ENCODE data around the gene GPR84. TPM values are rescaled to one million over a fixed set of nuclear protein-coding genes. Genes with fewer than 3 reads are reported as not detected.

GPR84 gene
- total and polyA plus RNA-seq, 2 of the 8 experiments (the other 6 are each of a cell fraction or from before 2014, with no cell fraction given) = 0.09 TPM; not detected in 1

- H2BK20ac ChIP-seq (ENCODE audit: low read length) = no peak overlapping the region
- peak; percentile 42 for FAIRE-seq
- no peak overlapping the region; the same call in 1 of the 2 replicates for H3K18ac ChIP-seq (ENCODE audit: extremely low read depth, low read length)
- no peak overlapping the region for H2BK120ac ChIP-seq (replicated peaks; ENCODE audit: low read depth, low read length)
- peaks cover 0 to 4% of the 10 kb centered on the region in 2 experiments for H4K20me1 ChIP-seq (replicated peaks in 1 of 2; ENCODE audit: control insufficient read depth in 1 of 2, insufficient read depth in 2 of 2, low read length in 2 of 2)
- H3K27ac ChIP-seq (ENCODE audit: low read depth, low read length) = no peak overlapping the region
- no peaks in the 10 kb centered on the region for H3K79me2 ChIP-seq (ENCODE audit: control insufficient read depth in 1 of 2, insufficient read depth in 2 of 2, low read length in 2 of 2)
- no peak overlapping the region for H3K4me2 ChIP-seq (ENCODE audit: insufficient read depth in 1 of 2, low read depth in 2 of 2, low read length in 2 of 2)
- no peak overlapping the region; the same call in 1 of the 2 replicates for H2BK12ac ChIP-seq (ENCODE audit: low read depth, low read length)
- peaks cover 0 to 4% (median 0%) of the 10 kb centered on the region in 4 experiments; a peak in 2 of 7 replicates for H3K27me3 ChIP-seq (replicated peaks in 1 of 4; ENCODE audit: control insufficient read depth in 3 of 4, extremely low read depth in 1 of 4, insufficient read depth in 3 of 4, low read length in 3 of 4)
- no peak overlapping the region for H2AK5ac ChIP-seq (ENCODE audit: low read depth, low read length)
- 27% methylated on average over 4 of the region's 4 CpGs; no CpG with 5 or more reads in 1 of the 2 experiments for WGBS, 2 experiments (ENCODE audit: extremely low coverage in 1 of 2, insufficient coverage in 1 of 2, insufficient read length in 1 of 2, insufficient replicate concordance in 2 of 2, low coverage in 1 of 2, low lambda C conversion rate in 2 of 2, missing lambda C conversion rate in 1 of 2)
- no peaks in the 10 kb centered on the region for H3K9me3 ChIP-seq (ENCODE audit: insufficient read depth in 2 of 2, low read depth in 1 of 2, low read length in 1 of 2)
- H2BK5ac ChIP-seq (ENCODE audit: low read depth, low read length) = no peak overlapping the region
- no peak overlapping the region; a peak in 1 of 8 replicates for H3K4me3 ChIP-seq (ENCODE audit: extremely low read depth in 1 of 4, insufficient read depth in 2 of 4, low read depth in 3 of 4, low read length in 4 of 4)
- no peak overlapping the region for H4K5ac ChIP-seq (ENCODE audit: insufficient read length, low read depth, low read length)
- no peak overlapping the region for H4K8ac ChIP-seq (ENCODE audit: extremely low read depth, insufficient read depth, low read length)
- no peaks in the 10 kb centered on the region for H3K79me1 ChIP-seq (ENCODE audit: low read depth, low read length)
- ChIA-PET POLR2A (ENCODE audit: partially characterized antibody) (interaction anchor here (0.8 kb wide), 2 partner anchors 113 to 114 kb away, joined by 3 read pairs; partner anchors contain the start of gene HNRNPA1), CTCF (ENCODE audit: partially characterized antibody) (interaction anchor here (0.6 to 5.5 kb wide), 15 partner anchors 7 to 173 kb away, joined by 3 to 110 read pairs (median 7); partner anchors contain the start of gene ZNF385A)
- no peak overlapping the region for H3K14ac ChIP-seq (ENCODE audit: insufficient read length)
- DNase-seq (ENCODE audit: low read depth in 1 of 2, low spot score in 2 of 2) = peak in 1 of 2 experiments; percentile 86
- no peak overlapping the region for H2AFZ ChIP-seq (ENCODE audit: low read length)
- H3K36me3 ChIP-seq (ENCODE audit: control insufficient read depth in 2 of 4, insufficient read depth in 4 of 4, low read length in 3 of 4) = peaks cover 3 to 9% (median 6%) of the 10 kb centered on the region in 4 experiments; a peak in 4 of 8 replicates
- no peak overlapping the region for H3K56ac ChIP-seq (replicated peaks; ENCODE audit: insufficient read length, low read depth, low read length)
- no peak overlapping the region for H3K9ac ChIP-seq (replicated peaks in 1 of 4; ENCODE audit: extremely low read depth in 1 of 4, low read depth in 3 of 4, low read length in 3 of 4)
- H4K91ac ChIP-seq (replicated peaks; ENCODE audit: insufficient read length, low read length) = no peak overlapping the region
- H3K4ac ChIP-seq (replicated peaks; ENCODE audit: insufficient read length, low read depth, low read length) = no peak overlapping the region
- no peak overlapping the region for H3K23ac ChIP-seq (ENCODE audit: insufficient read length)
- H2BK15ac ChIP-seq (ENCODE audit: low read length) = no peak overlapping the region
- H3K4me1 ChIP-seq (replicated peaks in 1 of 4; ENCODE audit: control insufficient read depth in 3 of 4, insufficient read depth in 4 of 4, low read length in 3 of 4) = peaks cover 11 to 28% (median 22%) of the 10 kb centered on the region in 4 experiments
- H3K23me2 ChIP-seq (ENCODE audit: low read depth, low read length) = peaks cover 10% of the 10 kb centered on the region; the same call in 1 of the 2 replicates
- TF ChIP-seq KDM1A (IDR thresholded peaks at IDR 0.05; ENCODE audit: borderline replicate concordance, low read length) (peak; percentile 90), SP2 (IDR thresholded peaks at IDR 0.05; ENCODE audit: low read length) (no peak), YY1 (IDR thresholded peaks at IDR 0.05; ENCODE audit: low read depth, low read length) (peak; percentile 55; the same call in 1 of the 2 replicates), TCF12 (IDR thresholded peaks at IDR 0.05; ENCODE audit: low read depth, low read length) (no peak), FOSL1 (IDR thresholded peaks at IDR 0.05; ENCODE audit: insufficient read depth, low read depth, low read length) (no peak), CHD1 (IDR thresholded peaks at IDR 0.05; ENCODE audit: low read depth, low read length) (no peak), KDM5A (IDR thresholded peaks at IDR 0.05; ENCODE audit: low read length) (no peak), CBX5 (IDR thresholded peaks at IDR 0.05; ENCODE audit: low read depth, low read length) (no peak), RNF2 (IDR thresholded peaks at IDR 0.05; ENCODE audit: borderline replicate concordance, low read depth, low read length, missing control alignments, poor library complexity, severe bottlenecking) (no peak), GABPA (IDR thresholded peaks at IDR 0.05; ENCODE audit: borderline replicate concordance, insufficient read depth, low read length) (no peak), RAD21 (IDR thresholded peaks at IDR 0.05 in 1 of 2, conservative IDR thresholded peaks at IDR 0.05 in 1 of 2; ENCODE audit: low read depth in 2 of 2, low read length in 2 of 2) (peak; percentile 60 to 75)
Observed at GRCh38 chr12:54394281-54394719, 30.0 kb upstream of the GPR84 start.

All from H1 (cell line).